ENCODE results near the gene TMEM176B. TPM values are rescaled to one million over a fixed set of nuclear protein-coding genes. Genes with fewer than 3 reads are reported as not detected.

Gene TMEM176B
- total and polyA plus RNA-seq, 2 of the 13 experiments (the other 11 are each of a cell fraction or from before 2014, with no cell fraction given), result not detected

DNA sequence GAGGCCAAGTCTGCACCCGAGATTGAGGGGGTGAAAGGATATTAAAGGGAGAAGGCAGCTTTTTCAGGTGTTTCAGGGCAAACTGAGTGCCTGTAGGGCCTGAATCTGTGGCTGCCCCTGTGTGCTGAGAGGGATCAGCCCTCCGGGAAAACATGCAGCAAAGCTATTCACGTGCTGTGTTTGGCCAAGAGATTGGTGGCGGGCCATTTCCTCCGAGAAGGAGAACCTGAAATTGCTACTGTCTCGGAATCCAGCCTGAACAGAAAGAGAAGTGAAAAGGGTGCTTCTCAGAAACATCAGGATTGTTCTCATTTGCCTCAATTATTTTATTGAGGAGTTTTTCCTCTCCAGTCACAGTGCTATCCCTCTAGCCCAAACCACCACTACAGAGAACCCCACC lies 46.9 kb downstream of the TMEM176B start:
- Histone ChIP-seq H3K27ac (ENCODE audit: extremely low read length, insufficient read depth, low read length) (no peak overlapping the region), H3K4me2 (ENCODE audit: low read depth, low read length) (no peak overlapping the region), H2AFZ (ENCODE audit: low read length) (no peak overlapping the region), H3K4me3 (replicated peaks in 1 of 3; ENCODE audit: insufficient read depth in 1 of 3, low read depth in 2 of 3, low read length in 3 of 3) (no peak overlapping the region), H3K79me2 (ENCODE audit: insufficient read depth, low read length) (no peaks in the 10 kb centered on the region), H3K9me3 (ENCODE audit: low read length) (no peaks in the 10 kb centered on the region), H3K36me3 (replicated peaks in 1 of 2; ENCODE audit: control insufficient read depth in 1 of 2, insufficient read depth in 2 of 2, low read length in 2 of 2) (no peaks in the 10 kb centered on the region), H3K4me1 (ENCODE audit: insufficient read depth, low read length) (no peaks in the 10 kb centered on the region), H4K20me1 (ENCODE audit: insufficient read depth, low read length) (no peaks in the 10 kb centered on the region), H3K27me3 (ENCODE audit: control insufficient read depth in 1 of 2, insufficient read depth in 2 of 2, low read length in 2 of 2) (peaks cover 0 to 4% of the 10 kb centered on the region in 2 experiments; a peak in 1 of 5 replicates), H3K9ac (ENCODE audit: insufficient read depth, low read depth, low read length) (no peak overlapping the region)
- in situ Hi-C loops (cut with HindIII; ENCODE audit: extremely low pct_ligation_motif_present, low pct_unique_long_range_greater_than_20kb), result loop anchor here (25.0 kb wide), 1 partner anchor 466 kb away; no protein-coding TSS in a partner anchor
- no peak for DNase-seq (ENCODE audit: low spot score)
- TF ChIP-seq, protein P1, sequence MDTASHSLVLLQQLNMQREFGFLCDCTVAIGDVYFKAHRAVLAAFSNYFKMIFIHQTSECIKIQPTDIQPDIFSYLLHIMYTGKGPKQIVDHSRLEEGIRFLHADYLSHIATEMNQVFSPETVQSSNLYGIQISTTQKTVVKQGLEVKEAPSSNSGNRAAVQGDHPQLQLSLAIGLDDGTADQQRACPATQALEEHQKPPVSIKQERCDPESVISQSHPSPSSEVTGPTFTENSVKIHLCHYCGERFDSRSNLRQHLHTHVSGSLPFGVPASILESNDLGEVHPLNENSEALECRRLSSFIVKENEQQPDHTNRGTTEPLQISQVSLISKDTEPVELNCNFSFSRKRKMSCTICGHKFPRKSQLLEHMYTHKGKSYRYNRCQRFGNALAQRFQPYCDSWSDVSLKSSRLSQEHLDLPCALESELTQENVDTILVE (CRISPR knock-in tag; IDR thresholded peaks at IDR 0.05), result no peak
- no peak for TF ChIP-seq NONO (IDR thresholded peaks at IDR 0.05)
- TF ChIP-seq NONO (CRISPR knock-in tag; conservative IDR thresholded peaks at IDR 0.05), result no peak
- no TSS peak for BruUV-seq (replicated peaks)
- ChIA-PET POLR2A (no interaction called here), CTCF (ENCODE audit: low intra/inter-chr PET ratio, low total read pairs) (interaction anchor here (2.1 kb wide), 1 partner anchor 305 kb away, joined by 9 read pairs; no protein-coding TSS in a partner anchor)
- intact Hi-C loops (cut with micrococcal nuclease; ENCODE audit: unreplicated experiment), result loop anchor here (5.0 kb wide), 1 partner anchor 466 kb away; no protein-coding TSS in a partner anchor
- FAIRE-seq, result no peak
- ATAC-seq, result no peak
- WGBS (ENCODE audit: low lambda C conversion rate), result 42% methylated on average over 6 of the region's 6 CpGs

DNA sequence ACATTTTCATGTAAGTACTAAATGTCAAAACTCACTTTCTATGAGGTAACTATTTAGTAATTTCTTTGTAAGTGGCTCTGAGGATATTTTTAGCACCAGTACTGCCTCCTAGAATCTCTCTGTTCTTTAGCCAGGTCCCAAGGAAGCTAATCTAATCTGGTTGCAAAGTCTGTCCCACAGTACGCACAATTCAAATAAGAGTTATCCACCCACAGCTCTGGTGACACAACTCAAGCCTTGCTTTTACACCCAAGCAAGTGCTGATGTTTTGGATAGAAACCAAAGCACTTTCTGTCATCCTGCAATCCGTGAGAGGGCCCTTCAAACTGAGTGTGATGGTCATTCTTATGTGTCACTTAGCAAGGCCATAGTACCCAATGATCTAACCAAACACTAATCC lies 48.5 kb downstream of the TMEM176B start:
- Histone ChIP-seq H4K20me1 (ENCODE audit: insufficient read depth, low read length) (no peaks in the 10 kb centered on the region), H2AFZ (ENCODE audit: low read length) (no peak overlapping the region), H3K27me3 (ENCODE audit: control insufficient read depth in 1 of 2, insufficient read depth in 2 of 2, low read length in 2 of 2) (peaks cover 0 to 7% of the 10 kb centered on the region in 2 experiments; a peak in 1 of 5 replicates), H3K9me3 (ENCODE audit: low read length) (no peaks in the 10 kb centered on the region), H3K27ac (ENCODE audit: extremely low read length, insufficient read depth, low read length) (no peak overlapping the region), H3K9ac (ENCODE audit: insufficient read depth, low read depth, low read length) (no peak overlapping the region), H3K36me3 (replicated peaks in 1 of 2; ENCODE audit: control insufficient read depth in 1 of 2, insufficient read depth in 2 of 2, low read length in 2 of 2) (no peaks in the 10 kb centered on the region), H3K4me1 (ENCODE audit: insufficient read depth, low read length) (no peaks in the 10 kb centered on the region), H3K4me2 (ENCODE audit: low read depth, low read length) (no peak overlapping the region), H3K4me3 (replicated peaks in 1 of 3; ENCODE audit: insufficient read depth in 1 of 3, low read depth in 2 of 3, low read length in 3 of 3) (no peak overlapping the region), H3K79me2 (ENCODE audit: insufficient read depth, low read length) (no peaks in the 10 kb centered on the region)
- no peak for FAIRE-seq
- no TSS peak for BruUV-seq (replicated peaks)
- in situ Hi-C loops (cut with HindIII; ENCODE audit: extremely low pct_ligation_motif_present, low pct_unique_long_range_greater_than_20kb) (loop anchor here (25.0 kb wide), 1 partner anchor 464 kb away; no protein-coding TSS in a partner anchor), intact Hi-C loops (cut with micrococcal nuclease; ENCODE audit: unreplicated experiment) (loop anchor here (5.0 kb wide), 1 partner anchor 464 kb away; no protein-coding TSS in a partner anchor)
- no peak for ATAC-seq
- WGBS (ENCODE audit: low lambda C conversion rate), result 35% methylated on average over 2 of the region's 2 CpGs
- ChIA-PET POLR2A (no interaction called here), CTCF (ENCODE audit: low intra/inter-chr PET ratio, low total read pairs) (no interaction called here)
- DNase-seq (ENCODE audit: low spot score), result no peak
- TF ChIP-seq EZH2 (conservative IDR thresholded peaks at IDR 0.05; ENCODE audit: low read depth, low read length) (no peak), ZNF329 (CRISPR knock-in tag; IDR thresholded peaks at IDR 0.05; ENCODE audit: low read depth) (no peak), ZBTB21 (CRISPR knock-in tag; IDR thresholded peaks at IDR 0.05) (no peak), SPEN (CRISPR knock-in tag; IDR thresholded peaks at IDR 0.05; ENCODE audit: low read depth) (no peak), SKI (IDR thresholded peaks at IDR 0.05; ENCODE audit: partially characterized antibody) (no peak), ZNF772 (CRISPR knock-in tag; IDR thresholded peaks at IDR 0.05) (no peak), ZNF235 (CRISPR knock-in tag; IDR thresholded peaks at IDR 0.05; ENCODE audit: borderline replicate concordance) (no peak), ZSCAN22 (CRISPR knock-in tag; IDR thresholded peaks at IDR 0.05) (no peak), RELA (CRISPR knock-in tag; IDR thresholded peaks at IDR 0.05) (no peak)
- TF ChIP-seq, protein P2, sequence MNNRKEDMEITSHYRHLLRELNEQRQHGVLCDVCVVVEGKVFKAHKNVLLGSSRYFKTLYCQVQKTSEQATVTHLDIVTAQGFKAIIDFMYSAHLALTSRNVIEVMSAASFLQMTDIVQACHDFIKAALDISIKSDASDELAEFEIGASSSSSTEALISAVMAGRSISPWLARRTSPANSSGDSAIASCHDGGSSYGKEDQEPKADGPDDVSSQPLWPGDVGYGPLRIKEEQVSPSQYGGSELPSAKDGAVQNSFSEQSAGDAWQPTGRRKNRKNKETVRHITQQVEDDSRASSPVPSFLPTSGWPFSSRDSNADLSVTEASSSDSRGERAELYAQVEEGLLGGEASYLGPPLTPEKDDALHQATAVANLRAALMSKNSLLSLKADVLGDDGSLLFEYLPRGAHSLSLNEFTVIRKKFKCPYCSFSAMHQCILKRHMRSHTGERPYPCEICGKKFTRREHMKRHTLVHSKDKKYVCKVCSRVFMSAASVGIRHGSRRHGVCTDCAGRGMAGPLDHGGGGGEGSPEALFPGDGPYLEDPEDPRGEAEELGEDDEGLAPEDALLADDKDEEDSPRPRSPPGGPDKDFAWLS (CRISPR knock-in tag; IDR thresholded peaks at IDR 0.05; ENCODE audit: borderline replicate concordance), result no peak
- TF ChIP-seq, protein P3, sequence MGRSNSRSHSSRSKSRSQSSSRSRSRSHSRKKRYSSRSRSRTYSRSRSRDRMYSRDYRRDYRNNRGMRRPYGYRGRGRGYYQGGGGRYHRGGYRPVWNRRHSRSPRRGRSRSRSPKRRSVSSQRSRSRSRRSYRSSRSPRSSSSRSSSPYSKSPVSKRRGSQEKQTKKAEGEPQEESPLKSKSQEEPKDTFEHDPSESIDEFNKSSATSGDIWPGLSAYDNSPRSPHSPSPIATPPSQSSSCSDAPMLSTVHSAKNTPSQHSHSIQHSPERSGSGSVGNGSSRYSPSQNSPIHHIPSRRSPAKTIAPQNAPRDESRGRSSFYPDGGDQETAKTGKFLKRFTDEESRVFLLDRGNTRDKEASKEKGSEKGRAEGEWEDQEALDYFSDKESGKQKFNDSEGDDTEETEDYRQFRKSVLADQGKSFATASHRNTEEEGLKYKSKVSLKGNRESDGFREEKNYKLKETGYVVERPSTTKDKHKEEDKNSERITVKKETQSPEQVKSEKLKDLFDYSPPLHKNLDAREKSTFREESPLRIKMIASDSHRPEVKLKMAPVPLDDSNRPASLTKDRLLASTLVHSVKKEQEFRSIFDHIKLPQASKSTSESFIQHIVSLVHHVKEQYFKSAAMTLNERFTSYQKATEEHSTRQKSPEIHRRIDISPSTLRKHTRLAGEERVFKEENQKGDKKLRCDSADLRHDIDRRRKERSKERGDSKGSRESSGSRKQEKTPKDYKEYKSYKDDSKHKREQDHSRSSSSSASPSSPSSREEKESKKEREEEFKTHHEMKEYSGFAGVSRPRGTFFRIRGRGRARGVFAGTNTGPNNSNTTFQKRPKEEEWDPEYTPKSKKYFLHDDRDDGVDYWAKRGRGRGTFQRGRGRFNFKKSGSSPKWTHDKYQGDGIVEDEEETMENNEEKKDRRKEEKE (IDR thresholded peaks at IDR 0.05), result no peak
